Activated CD4-positive, CD25-positive, alpha-beta regulatory T cell treated with anti-CD3 and anti-CD28 coated beads, Interleukin-2, amount 50 U/mL, for 72 hours (primary cell): ENCODE results near the gene ERGIC1.

ENCODE experiments used
- DNase-seq: peaks from one replicate; pipeline ENCODE4 v3.0.0; 2021

Gene ERGIC1

DNA sequence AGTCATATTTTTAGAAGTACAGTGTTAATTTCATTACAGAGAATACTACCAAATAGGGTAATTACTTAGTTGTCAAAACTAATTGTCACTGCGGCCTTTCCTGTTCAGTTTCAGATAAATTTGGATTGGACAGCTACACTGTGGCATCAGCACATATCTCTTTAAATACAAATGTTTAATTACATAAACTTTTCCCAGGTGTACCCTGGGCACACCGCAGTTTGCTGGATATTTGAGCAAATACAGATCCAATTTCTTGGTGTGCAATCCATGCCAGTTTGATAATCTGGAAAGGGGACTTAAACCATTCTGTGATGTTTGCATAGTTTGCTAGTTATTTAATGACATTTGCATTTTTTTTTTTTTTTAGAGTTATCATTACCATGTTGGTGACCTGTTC is 160.4 kb downstream of the ERGIC1 start:
- DNase-seq, result no peak

DNA sequence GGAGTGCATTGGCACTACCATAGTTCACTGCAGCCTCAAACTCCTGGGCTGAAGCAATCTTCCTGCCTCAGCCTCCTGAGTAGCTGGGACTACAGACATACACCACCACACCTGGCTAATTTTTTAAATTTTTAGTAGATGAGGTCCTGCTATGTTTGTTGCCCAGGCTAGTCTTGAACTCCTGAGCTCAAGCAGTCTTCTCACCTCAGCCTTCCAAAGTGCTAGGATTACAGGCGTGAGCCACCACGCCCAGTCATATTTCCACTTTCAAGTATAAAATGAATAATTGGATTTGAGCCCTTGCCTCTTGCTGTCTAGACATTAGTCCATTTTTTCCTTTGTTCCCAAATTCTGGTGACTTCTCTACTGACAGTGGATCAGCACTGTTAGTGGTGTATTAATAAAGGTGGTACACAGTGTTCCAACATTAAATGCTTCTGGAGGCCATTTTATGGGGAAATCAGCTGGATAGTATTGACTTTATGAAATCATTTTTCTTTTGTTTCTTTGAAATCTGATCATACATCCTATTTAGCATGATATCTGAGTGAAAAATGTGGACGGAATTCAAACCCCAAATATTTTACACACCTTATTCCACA is 165.4 kb downstream of the ERGIC1 start:
- no peak for DNase-seq

- no peak for DNase-seq
These were observed 165.9 kb downstream of the ERGIC1 start for GRCh38 chr5:172999974-173000373.

- no peak for DNase-seq
These were observed 167.3 kb downstream of the ERGIC1 start for GRCh38 chr5:173001229-173001841.
